ENCODE results near the gene PHYH. TPM values are rescaled to one million over a fixed set of nuclear protein-coding genes. Genes with fewer than 3 reads are reported as not detected.
A peak's percentile ranks its signal among the peaks of the same experiment; 100 is the strongest.

Gene PHYH
- polyA plus RNA-seq, 3 donors = 5.5 to 19.6 (median 19.5) TPM

- Histone ChIP-seq H3K27ac (ENCODE audit: low read depth in 1 of 2, low read length in 2 of 2) (peak overlapping the region in 1 of 2 donors; percentile 40), H3K27me3 (ENCODE audit: control insufficient read depth in 2 of 2, insufficient read depth in 2 of 2, low read length in 2 of 2) (no peaks in the 10 kb centered on the region), H3K4me3 (replicated peaks in 1 of 3; ENCODE audit: low read depth in 2 of 3, low read length in 3 of 3) (no peak overlapping the region), H3K9ac (ENCODE audit: insufficient read depth, low read length, poor library complexity, severe bottlenecking) (no peak overlapping the region), H4K20me1 (ENCODE audit: insufficient read depth, low read length) (no peaks in the 10 kb centered on the region), H3K9me3 (replicated peaks in 1 of 2; ENCODE audit: control insufficient read depth in 1 of 2, insufficient read depth in 1 of 2, low read length in 2 of 2) (no peaks in the 10 kb centered on the region), H3K4me2 (replicated peaks; ENCODE audit: extremely low read depth, low read length, poor library complexity, severe bottlenecking) (no peak overlapping the region), H3K36me3 (replicated peaks in 1 of 2; ENCODE audit: control insufficient read depth in 1 of 2, insufficient read depth in 2 of 2, low read length in 2 of 2) (peaks cover 17 to 54% of the 10 kb centered on the region in 2 donors), H3K79me2 (ENCODE audit: insufficient read depth, low read length) (peaks cover 68% of the 10 kb centered on the region), H3K4me1 (ENCODE audit: control insufficient read depth in 1 of 2, insufficient read depth in 2 of 2, low read length in 2 of 2) (peaks cover 0 to 1% of the 10 kb centered on the region in 2 donors), H2AFZ (ENCODE audit: insufficient read depth, low read depth, low read length, poor library complexity, severe bottlenecking) (no peak overlapping the region)
- intact Hi-C loops (cut with micrococcal nuclease) = no loop called here
- Mint-ChIP-seq H3K4me3 (no peak overlapping the region), H3K27ac (peak overlapping the region in 2 of 7 donors; percentile 6 to 66), H3K9me3 (no peaks in the 10 kb centered on the region), H3K27me3 (ENCODE audit: low read depth in 3 of 3) (no peaks in the 10 kb centered on the region), H3K36me3 (peaks cover 32 to 60% of the 10 kb centered on the region in 2 donors), H3K4me1 (peaks cover 7% of the 10 kb centered on the region)
- no peak for DNase-seq
- TF ChIP-seq CTCF (IDR thresholded peaks at IDR 0.05) = no peak
- 100% methylated on average over 3 of the region's 12 CpGs for WGBS (ENCODE audit: insufficient coverage)
Measured at GRCh38 chr10:13340626-13341376, 40.9 kb upstream of the PHYH start.

GRCh38 chr10:13340068-13340467 is 40.2 kb upstream of the PHYH start:
- no peak for TF ChIP-seq CTCF (IDR thresholded peaks at IDR 0.05)
- H3K79me2 ChIP-seq (ENCODE audit: insufficient read depth, low read length) = peaks cover 60% of the 10 kb centered on the region
- H4K20me1 ChIP-seq (ENCODE audit: insufficient read depth, low read length) = no peaks in the 10 kb centered on the region
- no peak overlapping the region for H2AFZ ChIP-seq (ENCODE audit: insufficient read depth, low read depth, low read length, poor library complexity, severe bottlenecking)
- intact Hi-C loops (cut with micrococcal nuclease) = no loop called here
- no peaks in the 10 kb centered on the region for H3K9me3 Mint-ChIP-seq
- no peaks in the 10 kb centered on the region for H3K9me3 ChIP-seq (replicated peaks in 1 of 2; ENCODE audit: control insufficient read depth in 1 of 2, insufficient read depth in 1 of 2, low read length in 2 of 2)
- no peaks in the 10 kb centered on the region for H3K27me3 Mint-ChIP-seq (ENCODE audit: low read depth in 3 of 3)
- H3K9ac ChIP-seq (ENCODE audit: insufficient read depth, low read length, poor library complexity, severe bottlenecking) = no peak overlapping the region
- H3K27ac Mint-ChIP-seq = peak overlapping the region in 2 of 7 donors; percentile 54 to 62
- H3K27ac ChIP-seq (ENCODE audit: low read depth in 1 of 2, low read length in 2 of 2) = peak overlapping the region in 1 of 2 donors; percentile 40
- no peak overlapping the region for H3K4me3 ChIP-seq (replicated peaks in 1 of 3; ENCODE audit: low read depth in 2 of 3, low read length in 3 of 3)
- peaks cover 34 to 66% of the 10 kb centered on the region in 2 donors for H3K36me3 Mint-ChIP-seq
- H3K4me1 ChIP-seq (ENCODE audit: control insufficient read depth in 1 of 2, insufficient read depth in 2 of 2, low read length in 2 of 2) = no peaks in the 10 kb centered on the region
- peaks cover 19 to 60% of the 10 kb centered on the region in 2 donors for H3K36me3 ChIP-seq (replicated peaks in 1 of 2; ENCODE audit: control insufficient read depth in 1 of 2, insufficient read depth in 2 of 2, low read length in 2 of 2)
- WGBS (ENCODE audit: insufficient coverage) = 88% methylated on average over 5 of the region's 9 CpGs
- H3K27me3 ChIP-seq (ENCODE audit: control insufficient read depth in 2 of 2, insufficient read depth in 2 of 2, low read length in 2 of 2) = no peaks in the 10 kb centered on the region
- no peak overlapping the region for H3K4me3 Mint-ChIP-seq
- no peak for DNase-seq
- no peak overlapping the region for H3K4me2 ChIP-seq (replicated peaks; ENCODE audit: extremely low read depth, low read length, poor library complexity, severe bottlenecking)
- peaks cover 5% of the 10 kb centered on the region for H3K4me1 Mint-ChIP-seq

Data from CD14-positive monocyte (primary cell).